ENCODE measurements around the gene PRL.

- no peak for TF ChIP-seq CTCF (IDR thresholded peaks at IDR 0.05)
- TF ChIP-seq POLR2A (IDR thresholded peaks at IDR 0.05), result no peak
These were observed 47.0 kb downstream of the PRL start for GRCh38 chr6:22249711-22250350.

Measured in heart left ventricle (tissue), 13 donors.